Transverse colon (tissue), 1 donor: ENCODE measurements around the gene SSU72.

Source experiments
- EP300 ChIP-seq: sonication (generic); formaldehyde crosslinking; IDR thresholded peaks from one replicate; pipeline ENCODE4 v1.6.1; 2017; ENCODE audit warnings: antibody characterized with exemption, low read depth
- POLR2A ChIP-seq: fragments of 450-650 bp; IDR thresholded peaks from one replicate; pipeline ENCODE4 v1.6.1; 2016; ENCODE audit warnings: antibody characterized with exemption, mild to moderate bottlenecking, moderate library complexity

DNA sequence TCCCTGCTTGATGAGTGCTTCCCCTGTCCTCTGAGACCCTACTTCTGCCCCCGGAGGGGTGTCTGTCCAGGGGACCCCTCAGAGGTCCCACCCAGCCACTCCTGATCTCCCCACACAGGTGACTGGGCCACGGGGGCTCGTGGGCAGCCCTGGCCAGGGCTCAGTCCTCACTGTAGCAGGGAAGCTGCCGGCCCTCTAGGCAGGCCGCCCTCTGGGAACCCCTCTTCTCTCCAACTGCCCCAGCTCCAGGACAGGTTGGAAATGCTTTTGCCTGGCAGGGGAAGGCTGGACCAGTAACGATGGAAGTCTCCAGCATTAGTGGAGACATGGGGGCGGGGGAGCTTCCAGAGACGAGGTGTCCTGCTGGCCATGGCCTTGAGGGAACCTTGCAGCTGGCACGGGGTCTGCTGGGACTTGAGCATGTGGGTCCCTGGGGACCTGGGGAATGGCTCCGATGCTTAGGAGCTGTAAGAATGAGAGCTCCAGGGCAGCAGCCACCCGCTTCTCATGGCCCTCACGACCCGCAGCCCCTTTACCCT is 28.4 kb upstream of the SSU72 start:
- no peak for TF ChIP-seq POLR2A
- no peak for TF ChIP-seq EP300
